Sigmoid colon (tissue), 7 donors: Measurements from ENCODE around the gene NEO1. TPM values are rescaled to one million over a fixed set of nuclear protein-coding genes. Genes with fewer than 3 reads are reported as not detected.

Experiments used
- DNase-seq: peaks from one replicate; pipeline ENCODE4 v3.0.0-alpha.2; 2019
- H3K27ac ChIP-seq, 4 donors: fragments of 200-600 bp; sonication (generic); one replicate each; pipeline ENCODE4 v1.5.1; 2016 to 2019; ENCODE audit warnings: mild to moderate bottlenecking in 1 of 4
- H3K27me3 ChIP-seq, 3 donors: fragments of 200-600 bp; sonication (generic); one replicate each; pipeline ENCODE4 v1.5.1; 2019; ENCODE audit warnings: mild to moderate bottlenecking in 1 of 3
- H3K36me3 ChIP-seq, 4 donors: fragments of 200-600 bp; sonication (generic); one replicate each; pipeline ENCODE4 v1.5.1; 2016 to 2019
- H3K4me1 ChIP-seq, 4 donors: fragments of 200-600 bp; sonication (generic); one replicate each; pipeline ENCODE4 v1.5.1; 2017 to 2019
- H3K4me3 ChIP-seq, 4 donors: fragments of 200-600 bp; sonication (generic); one replicate each; pipeline ENCODE4 v1.5.1; 2017 to 2019; ENCODE audit warnings: mild to moderate bottlenecking in 2 of 4, moderate library complexity in 1 of 4
- H3K9me3 ChIP-seq, 4 donors: fragments of 200-600 bp in 3 of 4; sonication (generic) in 3 of 4; one replicate each; pipeline versions ENCODE4 v1.5.1 to v1.6.1; 2013 to 2019
- CTCF ChIP-seq, 4 experiments: fragments of 450-650 bp in 3 of 4; fragments of 200-600 bp in 1 of 4; IDR thresholded peaks; one replicate each; pipeline ENCODE4 v1.5.1; 2016 to 2019; ENCODE audit warnings: antibody characterized with exemption in 4 of 4, mild to moderate bottlenecking in 3 of 4, moderate library complexity in 2 of 4
- EP300 ChIP-seq, 4 donors: sonication (generic); formaldehyde crosslinking; IDR thresholded peaks; one replicate each; pipeline ENCODE4 v1.6.1; 2017; ENCODE audit warnings: antibody characterized with exemption in 4 of 4
- POLR2A ChIP-seq, 2 donors: fragments of 450-650 bp; IDR thresholded peaks; one replicate each; pipeline ENCODE4 v1.6.1; 2016; ENCODE audit warnings: antibody characterized with exemption in 2 of 2, mild to moderate bottlenecking in 2 of 2, moderate library complexity in 2 of 2
- POLR2AphosphoS5 ChIP-seq, 4 donors: sonication (generic); formaldehyde crosslinking; IDR thresholded peaks; one replicate each; pipeline ENCODE4 v1.6.1; 2017; ENCODE audit warnings: antibody characterized with exemption in 4 of 4
- WGBS, 2 donors: extraction: QIAGEN DNeasy Blood & Tissue Kit; methylation state at CpG; one replicate each; pipeline ENCODE4 v1.1.7; 2013; 5-methylcytosine and 5-hydroxymethylcytosine counted together
- intact Hi-C: fragments of 100-400 bp; cut with DNase I; formaldehyde crosslinking; loops from one replicate; pipeline ENCODE4 v1.15.1; 2023
- polyA plus RNA-seq, 3 donors: library from polyadenylated mRNA; stranded (reverse); fragments of 200-250 nt; gene quantifications; one replicate each; pipeline ENCODE4 v1.2.3, GENCODE V29; 2013
- total RNA-seq, 4 donors: library from RNA; depleted of rRNA; stranded (reverse); fragments of >200 nt; gene quantifications; one replicate each; pipeline ENCODE4 v1.1.0, GENCODE V29; 2016
- donor health status: healthy with polysubstance abuse.
- donor health status: Bipolar disorder and iron deficiency.
- donor health status: healthy.

NEO1 gene
- total and polyA plus RNA-seq, 7 donors: 9.0 to 56.5 (median 26.8) TPM

- TF ChIP-seq CTCF (IDR thresholded peaks at IDR 0.05): no peak
- TF ChIP-seq EP300 (IDR thresholded peaks at IDR 0.05): no peak
- no peak for TF ChIP-seq POLR2A (IDR thresholded peaks at IDR 0.05)
- no peak for TF ChIP-seq POLR2AphosphoS5 (IDR thresholded peaks at IDR 0.05)
- Histone ChIP-seq H3K4me1 (peaks cover 0 to 10% (median 0%) of the 10 kb centered on the region in 4 donors), H3K4me3 (no peak overlapping the region), H3K36me3 (no peaks in the 10 kb centered on the region), H3K27ac (no peak overlapping the region), H3K27me3 (no peaks in the 10 kb centered on the region), H3K9me3 (no peaks in the 10 kb centered on the region)
- 88 to 94% methylated on average over 1 of the region's 1 CpG for whole genome bisulfite sequencing, 2 donors
- intact Hi-C loops: no loop called here
- DNase-seq: no peak
These were observed 37.4 kb upstream of the NEO1 start for GRCh38 chr15:73014904-73015303.

- intact Hi-C loops: no loop called here
- no peaks in the 10 kb centered on the region for H3K9me3 ChIP-seq
- H3K36me3 ChIP-seq: no peaks in the 10 kb centered on the region
- H3K27me3 ChIP-seq: no peaks in the 10 kb centered on the region
- peaks cover 0 to 4% (median 0%) of the 10 kb centered on the region in 4 donors for H3K4me1 ChIP-seq
- DNase-seq: no peak
- TF ChIP-seq CTCF (IDR thresholded peaks at IDR 0.05) (no peak), POLR2A (IDR thresholded peaks at IDR 0.05) (no peak)
- 91 to 95% methylated on average over 6 of the region's 6 CpGs for whole genome bisulfite sequencing, 2 donors
- H3K27ac ChIP-seq: no peak overlapping the region
- H3K4me3 ChIP-seq: no peak overlapping the region
These were observed 36.8 kb upstream of the NEO1 start for GRCh38 chr15:73015493-73015892.

- no peaks in the 10 kb centered on the region for H3K9me3 ChIP-seq
- H3K27me3 ChIP-seq: no peaks in the 10 kb centered on the region
- no peak overlapping the region for H3K27ac ChIP-seq
- H3K4me1 ChIP-seq: peaks cover 0 to 8% (median 0%) of the 10 kb centered on the region in 4 donors
- intact Hi-C loops: no loop called here
- no peaks in the 10 kb centered on the region for H3K36me3 ChIP-seq
- WGBS, 2 donors: 93% methylated on average over 1 of the region's 1 CpG
- no peak for TF ChIP-seq POLR2A (IDR thresholded peaks at IDR 0.05)
- TF ChIP-seq EP300 (IDR thresholded peaks at IDR 0.05): no peak
- no peak for TF ChIP-seq POLR2AphosphoS5 (IDR thresholded peaks at IDR 0.05)
- TF ChIP-seq CTCF (IDR thresholded peaks at IDR 0.05): no peak
- DNase-seq: no peak
- no peak overlapping the region for H3K4me3 ChIP-seq
These were observed 34.3 kb upstream of the NEO1 start for GRCh38 chr15:73017987-73018386.

GRCh38 chr15:73019154-73019553 is 33.1 kb upstream of the NEO1 start:
- WGBS, 2 donors: 98 to 99% methylated on average over 3 of the region's 3 CpGs

More at GRCh38 chr15:73019154-73019553, 33.1 kb upstream of the NEO1 start:
- Histone ChIP-seq H3K4me1 (peaks cover 0 to 8% (median 0%) of the 10 kb centered on the region in 4 donors), H3K36me3 (no peaks in the 10 kb centered on the region), H3K9me3 (no peaks in the 10 kb centered on the region), H3K4me3 (no peak overlapping the region), H3K27me3 (no peaks in the 10 kb centered on the region), H3K27ac (no peak overlapping the region)
- intact Hi-C loops: no loop called here
- DNase-seq: no peak
- no peak for TF ChIP-seq EP300 (IDR thresholded peaks at IDR 0.05)
- no peak for TF ChIP-seq POLR2AphosphoS5 (IDR thresholded peaks at IDR 0.05)
- TF ChIP-seq POLR2A (IDR thresholded peaks at IDR 0.05): no peak
- no peak for TF ChIP-seq CTCF (IDR thresholded peaks at IDR 0.05)
